ENCODE results near the gene GFY.

- no peak for TF ChIP-seq CTCF (IDR thresholded peaks at IDR 0.05)
- no peak for TF ChIP-seq POLR2A (IDR thresholded peaks at IDR 0.05)
Observed at GRCh38 chr19:49436381-49437017, 11.3 kb downstream of the GFY start.
